ENCODE results near the gene CCNA2.

GRCh38 chr4:121778991-121779628 lies 44.6 kb downstream of the CCNA2 start:
- TF ChIP-seq EZH2 (IDR thresholded peaks at IDR 0.05; ENCODE audit: insufficient read depth, poor library complexity, severe bottlenecking): no peak
- no peak for TF ChIP-seq EZH2phosphoT487 (IDR thresholded peaks at IDR 0.05; ENCODE audit: insufficient read depth, low read depth)
